ENCODE data around the gene MAP4K2.

Gene MAP4K2

DNA sequence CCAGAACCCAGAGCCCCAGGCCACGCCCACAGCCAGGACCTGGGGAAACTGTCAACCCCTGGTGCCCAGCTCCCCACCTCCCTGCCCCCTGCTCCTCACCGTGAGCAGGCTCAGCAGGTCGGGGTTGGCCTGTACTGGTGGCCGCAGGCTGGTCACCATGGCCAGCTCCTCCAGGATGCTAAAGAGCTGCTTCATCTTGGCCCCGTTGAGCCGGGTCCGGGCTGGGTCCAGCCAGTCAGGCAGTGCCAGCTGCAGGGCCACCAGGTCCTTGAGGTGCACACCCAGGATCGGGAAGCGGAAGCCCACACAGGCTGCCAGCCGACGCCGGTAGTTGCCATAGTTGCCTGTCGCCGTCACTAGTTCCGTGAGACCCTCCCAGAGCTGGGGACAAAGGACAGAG lies 66.4 kb downstream of the MAP4K2 start:
- DNase-seq (ENCODE audit: low read depth in 2 of 2), result no peak

DNA sequence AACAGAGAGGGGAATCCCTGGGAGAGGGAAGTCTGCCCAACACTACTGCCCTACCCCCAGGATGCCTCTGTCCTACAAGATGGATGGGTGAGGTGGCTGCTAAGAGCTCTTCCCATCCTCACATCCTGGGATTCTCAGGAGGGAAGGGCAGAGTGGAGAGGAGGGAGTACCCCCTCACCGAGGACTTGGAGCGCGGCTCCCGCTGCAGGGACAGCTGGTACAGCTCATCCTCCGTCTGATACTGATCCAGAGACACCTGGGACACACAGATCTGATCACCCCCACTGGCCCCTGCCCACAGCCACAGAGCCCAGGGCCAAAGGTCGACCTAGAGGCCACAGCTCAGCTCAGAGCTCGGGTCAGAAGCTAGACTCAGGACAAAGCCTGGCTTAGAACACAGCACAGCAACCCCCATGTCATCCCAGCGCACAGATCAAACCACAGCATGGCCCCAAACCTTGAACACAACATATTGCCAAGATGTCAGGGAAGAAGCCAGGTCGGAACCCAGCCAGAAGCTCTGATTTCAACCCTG lies 67.2 kb downstream of the MAP4K2 start:
- DNase-seq (ENCODE audit: low read depth in 2 of 2), result no peak
